SH-SY5Y (cell line): Measurements from ENCODE around the gene EPHA1.

ENCODE experiments used
- GATA2 ChIP-seq: IDR thresholded peaks from 2 replicates; pipeline ENCODE4 v1.6.1; 2011; ENCODE audit warnings: mild to moderate bottlenecking, low read depth, low read length
- GATA3 ChIP-seq: IDR thresholded peaks from 2 replicates; pipeline ENCODE4 v1.6.1; 2011; ENCODE audit warnings: low read depth, mild to moderate bottlenecking, low read length, moderate library complexity

GRCh38 chr7:143458263-143458662 is 49.6 kb upstream of the EPHA1 start:
- TF ChIP-seq GATA2 (no peak), GATA3 (no peak)
